ENCODE results near the gene ENTPD2. TPM values are rescaled to one million over a fixed set of nuclear protein-coding genes. Genes with fewer than 3 reads are reported as not detected.

The ENTPD2 gene
- total and polyA plus RNA-seq, 2 experiments from 2014 or later, result 1.8 to 1.9 TPM

Small RNAs within 50 kb of the gene (small RNA-seq; reads per million reads assigned to genes)
- gene RF00153 (ENCODE audit: low replicate concordance), result not detected

Other genes starting within 250 kb of the ENTPD2 start
Only the 30 nearest of the 37 such genes appear.
- 273 and 326 TPM in 2 replicates for gene EDF1, start 187.8 kb downstream of the ENTPD2 start, total RNA-seq (2014; rRNA removed; shearing (Covaris generic))
- 793 and 860 TPM in 2 replicates for gene EDF1, start 187.8 kb downstream of the ENTPD2 start, polyA plus RNA-seq (2016; fragmentation: Nextera tagmentation; extraction: Ambion mirVana)
- 31.5 and 39.9 TPM in 2 replicates for gene TRAF2, start 167.5 kb downstream of the ENTPD2 start, total RNA-seq (2014; rRNA removed; shearing (Covaris generic))
- gene TRAF2, start 167.5 kb downstream of the ENTPD2 start, polyA plus RNA-seq (2016; fragmentation: Nextera tagmentation; extraction: Ambion mirVana), result 24.8 and 25.4 TPM in 2 replicates
- 102 and 111 TPM in 2 replicates for gene FBXW5, start 109.3 kb downstream of the ENTPD2 start, total RNA-seq (2014; rRNA removed; shearing (Covaris generic))
- gene FBXW5, start 109.3 kb downstream of the ENTPD2 start, polyA plus RNA-seq (2016; fragmentation: Nextera tagmentation; extraction: Ambion mirVana), result 27.0 and 27.9 TPM in 2 replicates
- not detected in 2 replicates for gene C8G, start 108.8 kb downstream of the ENTPD2 start, total RNA-seq (2014; rRNA removed; shearing (Covaris generic))
- not detected in 2 replicates for gene C8G, start 108.8 kb downstream of the ENTPD2 start, polyA plus RNA-seq (2016; fragmentation: Nextera tagmentation; extraction: Ambion mirVana)
- gene LCN12, start 101.8 kb downstream of the ENTPD2 start, total RNA-seq (2014; rRNA removed; shearing (Covaris generic)), result 0.69 and 2.6 TPM in 2 replicates
- gene LCN12, start 101.8 kb downstream of the ENTPD2 start, polyA plus RNA-seq (2016; fragmentation: Nextera tagmentation; extraction: Ambion mirVana), result 0.39 and 0.68 TPM in 2 replicates
- 1.9 TPM in 1 of 2 replicates, not detected in the other for gene PTGDS, start 76.6 kb downstream of the ENTPD2 start, total RNA-seq (2014; rRNA removed; shearing (Covaris generic))
- 3.1 and 5.9 TPM in 2 replicates for gene PTGDS, start 76.6 kb downstream of the ENTPD2 start, polyA plus RNA-seq (2016; fragmentation: Nextera tagmentation; extraction: Ambion mirVana)
- gene LCNL1, start 71.1 kb downstream of the ENTPD2 start, total RNA-seq (2014; rRNA removed; shearing (Covaris generic)), result not detected in 2 replicates
- gene LCNL1, start 71.1 kb downstream of the ENTPD2 start, polyA plus RNA-seq (2016; fragmentation: Nextera tagmentation; extraction: Ambion mirVana), result 0.11 and 0.14 TPM in 2 replicates
- gene PAXX, start 61.6 kb downstream of the ENTPD2 start, total RNA-seq (2014; rRNA removed; shearing (Covaris generic)), result 33.9 and 71.5 TPM in 2 replicates
- 86.0 and 88.3 TPM in 2 replicates for gene PAXX, start 61.6 kb downstream of the ENTPD2 start, polyA plus RNA-seq (2016; fragmentation: Nextera tagmentation; extraction: Ambion mirVana)
- gene CLIC3, start 57.5 kb downstream of the ENTPD2 start, total RNA-seq (2014; rRNA removed; shearing (Covaris generic)), result 0.56 TPM in 1 of 2 replicates, not detected in the other
- gene CLIC3, start 57.5 kb downstream of the ENTPD2 start, polyA plus RNA-seq (2016; fragmentation: Nextera tagmentation; extraction: Ambion mirVana), result 0.53 and 0.57 TPM in 2 replicates
- 14.2 and 16.0 TPM in 2 replicates for gene ABCA2, start 25.8 kb downstream of the ENTPD2 start, total RNA-seq (2014; rRNA removed; shearing (Covaris generic))
- 5.6 and 7.0 TPM in 2 replicates for gene ABCA2, start 25.8 kb downstream of the ENTPD2 start, polyA plus RNA-seq (2016; fragmentation: Nextera tagmentation; extraction: Ambion mirVana)
- not detected in 2 replicates for gene FUT7, start 22.0 kb downstream of the ENTPD2 start, total RNA-seq (2014; rRNA removed; shearing (Covaris generic))
- gene FUT7, start 22.0 kb downstream of the ENTPD2 start, polyA plus RNA-seq (2016; fragmentation: Nextera tagmentation; extraction: Ambion mirVana), result not detected in 2 replicates
- 26.2 and 34.3 TPM in 2 replicates for gene NPDC1, start 7.9 kb downstream of the ENTPD2 start, total RNA-seq (2014; rRNA removed; shearing (Covaris generic))
- 35.5 and 36.7 TPM in 2 replicates for gene NPDC1, start 7.9 kb downstream of the ENTPD2 start, polyA plus RNA-seq (2016; fragmentation: Nextera tagmentation; extraction: Ambion mirVana)
- gene SAPCD2, start 16.5 kb upstream of the ENTPD2 start, total RNA-seq (2014; rRNA removed; shearing (Covaris generic)), result 55.1 and 60.3 TPM in 2 replicates
- gene SAPCD2, start 16.5 kb upstream of the ENTPD2 start, polyA plus RNA-seq (2016; fragmentation: Nextera tagmentation; extraction: Ambion mirVana), result 13.4 and 14.5 TPM in 2 replicates
- gene UAP1L1, start 23.5 kb upstream of the ENTPD2 start, total RNA-seq (2014; rRNA removed; shearing (Covaris generic)), result 5.5 and 8.1 TPM in 2 replicates
- 2.5 and 3.4 TPM in 2 replicates for gene UAP1L1, start 23.5 kb upstream of the ENTPD2 start, polyA plus RNA-seq (2016; fragmentation: Nextera tagmentation; extraction: Ambion mirVana)
- gene MAN1B1, start 32.9 kb upstream of the ENTPD2 start, total RNA-seq (2014; rRNA removed; shearing (Covaris generic)), result 35.7 and 39.9 TPM in 2 replicates
- 15.7 and 18.2 TPM in 2 replicates for gene MAN1B1, start 32.9 kb upstream of the ENTPD2 start, polyA plus RNA-seq (2016; fragmentation: Nextera tagmentation; extraction: Ambion mirVana)
- gene DPP7, start 60.7 kb upstream of the ENTPD2 start, total RNA-seq (2014; rRNA removed; shearing (Covaris generic)), result 9.7 and 19.7 TPM in 2 replicates
- 25.2 and 26.8 TPM in 2 replicates for gene DPP7, start 60.7 kb upstream of the ENTPD2 start, polyA plus RNA-seq (2016; fragmentation: Nextera tagmentation; extraction: Ambion mirVana)
- 2.1 and 5.5 TPM in 2 replicates for gene GRIN1, start 85.1 kb upstream of the ENTPD2 start, total RNA-seq (2014; rRNA removed; shearing (Covaris generic))
- gene GRIN1, start 85.1 kb upstream of the ENTPD2 start, polyA plus RNA-seq (2016; fragmentation: Nextera tagmentation; extraction: Ambion mirVana), result 2.5 and 2.7 TPM in 2 replicates
- gene LRRC26, start 116.0 kb upstream of the ENTPD2 start, total RNA-seq (2014; rRNA removed; shearing (Covaris generic)), result 0.16 and 0.21 TPM in 2 replicates
- gene LRRC26, start 116.0 kb upstream of the ENTPD2 start, polyA plus RNA-seq (2016; fragmentation: Nextera tagmentation; extraction: Ambion mirVana), result 3.0 and 4.3 TPM in 2 replicates
- gene TMEM210, start 118.0 kb upstream of the ENTPD2 start, total RNA-seq (2014; rRNA removed; shearing (Covaris generic)), result not detected in 2 replicates
- not detected in 2 replicates for gene TMEM210, start 118.0 kb upstream of the ENTPD2 start, polyA plus RNA-seq (2016; fragmentation: Nextera tagmentation; extraction: Ambion mirVana)
- 41.5 and 42.9 TPM in 2 replicates for gene ANAPC2, start 134.5 kb upstream of the ENTPD2 start, total RNA-seq (2014; rRNA removed; shearing (Covaris generic))
- 16.4 and 19.2 TPM in 2 replicates for gene ANAPC2, start 134.5 kb upstream of the ENTPD2 start, polyA plus RNA-seq (2016; fragmentation: Nextera tagmentation; extraction: Ambion mirVana)
- gene SSNA1, start 134.6 kb upstream of the ENTPD2 start, total RNA-seq (2014; rRNA removed; shearing (Covaris generic)), result 91.5 and 132 TPM in 2 replicates
- gene SSNA1, start 134.6 kb upstream of the ENTPD2 start, polyA plus RNA-seq (2016; fragmentation: Nextera tagmentation; extraction: Ambion mirVana), result 154 TPM in 2 replicates
- gene TPRN, start 146.7 kb upstream of the ENTPD2 start, total RNA-seq (2014; rRNA removed; shearing (Covaris generic)), result 29.2 and 29.3 TPM in 2 replicates
- 6.4 and 9.1 TPM in 2 replicates for gene TPRN, start 146.7 kb upstream of the ENTPD2 start, polyA plus RNA-seq (2016; fragmentation: Nextera tagmentation; extraction: Ambion mirVana)
- 43.2 and 53.4 TPM in 2 replicates for gene TMEM203, start 151.6 kb upstream of the ENTPD2 start, total RNA-seq (2014; rRNA removed; shearing (Covaris generic))
- gene TMEM203, start 151.6 kb upstream of the ENTPD2 start, polyA plus RNA-seq (2016; fragmentation: Nextera tagmentation; extraction: Ambion mirVana), result 32.7 and 37.4 TPM in 2 replicates
- 25.4 and 38.1 TPM in 2 replicates for gene NDOR1, start 151.6 kb upstream of the ENTPD2 start, total RNA-seq (2014; rRNA removed; shearing (Covaris generic))
- gene NDOR1, start 151.6 kb upstream of the ENTPD2 start, polyA plus RNA-seq (2016; fragmentation: Nextera tagmentation; extraction: Ambion mirVana), result 19.4 and 19.7 TPM in 2 replicates
- 1.4 and 1.9 TPM in 2 replicates for gene RNF208, start 168.2 kb upstream of the ENTPD2 start, total RNA-seq (2014; rRNA removed; shearing (Covaris generic))
- gene RNF208, start 168.2 kb upstream of the ENTPD2 start, polyA plus RNA-seq (2016; fragmentation: Nextera tagmentation; extraction: Ambion mirVana), result 5.6 and 7.4 TPM in 2 replicates
- gene CYSRT1, start 171.1 kb upstream of the ENTPD2 start, total RNA-seq (2014; rRNA removed; shearing (Covaris generic)), result 1.4 and 2.0 TPM in 2 replicates
- gene CYSRT1, start 171.1 kb upstream of the ENTPD2 start, polyA plus RNA-seq (2016; fragmentation: Nextera tagmentation; extraction: Ambion mirVana), result 2.0 and 3.2 TPM in 2 replicates
- 0.63 TPM in 1 of 2 replicates, not detected in the other for gene RNF224, start 173.4 kb upstream of the ENTPD2 start, total RNA-seq (2014; rRNA removed; shearing (Covaris generic))
- not detected in 2 replicates for gene RNF224, start 173.4 kb upstream of the ENTPD2 start, polyA plus RNA-seq (2016; fragmentation: Nextera tagmentation; extraction: Ambion mirVana)
- not detected in 2 replicates for gene SLC34A3, start 176.8 kb upstream of the ENTPD2 start, total RNA-seq (2014; rRNA removed; shearing (Covaris generic))
- gene SLC34A3, start 176.8 kb upstream of the ENTPD2 start, polyA plus RNA-seq (2016; fragmentation: Nextera tagmentation; extraction: Ambion mirVana), result not detected in 2 replicates
- gene TUBB4B, start 187.2 kb upstream of the ENTPD2 start, total RNA-seq (2014; rRNA removed; shearing (Covaris generic)), result 334 and 374 TPM in 2 replicates
- 389 and 408 TPM in 2 replicates for gene TUBB4B, start 187.2 kb upstream of the ENTPD2 start, polyA plus RNA-seq (2016; fragmentation: Nextera tagmentation; extraction: Ambion mirVana)
- gene STPG3, start 197.2 kb upstream of the ENTPD2 start, total RNA-seq (2014; rRNA removed; shearing (Covaris generic)), result not detected in 2 replicates
- not detected in 2 replicates for gene STPG3, start 197.2 kb upstream of the ENTPD2 start, polyA plus RNA-seq (2016; fragmentation: Nextera tagmentation; extraction: Ambion mirVana)